Measurements from ENCODE around the gene TTC33.

Gene TTC33

DNA sequence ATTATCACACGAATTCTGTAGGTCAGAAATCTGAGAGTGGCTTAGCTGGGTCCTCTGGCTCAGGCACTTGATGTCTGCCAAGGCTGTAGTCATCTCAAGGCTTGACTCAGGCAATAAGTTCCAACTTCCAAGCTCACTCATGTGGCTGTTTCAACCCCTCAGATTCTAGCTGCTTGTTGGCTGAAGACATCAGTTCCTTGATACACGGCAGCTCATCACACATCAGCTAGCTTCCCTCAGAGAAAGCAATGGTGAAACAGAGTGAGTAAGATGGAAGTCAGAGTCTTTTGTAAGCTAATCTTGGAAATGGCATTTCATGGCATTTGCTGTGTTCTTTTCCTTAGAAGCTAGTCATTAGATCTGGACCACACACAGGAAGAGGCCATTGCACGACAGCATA is 280.2 kb downstream of the TTC33 start:
- DNase-seq: no peak

GRCh38 chr5:40474250-40474649 is 281.5 kb downstream of the TTC33 start:
- no peak for DNase-seq

DNA sequence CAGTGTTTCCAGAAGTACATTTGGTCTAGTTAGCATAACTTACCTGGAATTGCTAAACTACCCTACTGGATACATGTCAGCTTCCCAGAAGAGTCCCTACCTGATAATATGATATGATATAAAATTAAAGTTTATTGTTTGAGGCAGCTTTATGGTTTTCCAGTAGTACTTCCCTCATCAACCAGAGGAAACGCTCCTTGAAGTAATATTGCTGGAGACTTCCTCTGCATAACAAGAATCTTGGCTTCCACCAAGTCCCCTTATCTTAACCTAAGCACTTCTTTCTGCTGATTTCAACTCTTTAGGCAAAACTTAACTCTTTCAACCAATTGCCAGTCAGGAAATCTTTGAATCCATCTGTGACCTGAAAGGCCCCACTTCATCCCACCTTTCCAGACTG is 290.3 kb downstream of the TTC33 start:
- DNase-seq: no peak

DNA sequence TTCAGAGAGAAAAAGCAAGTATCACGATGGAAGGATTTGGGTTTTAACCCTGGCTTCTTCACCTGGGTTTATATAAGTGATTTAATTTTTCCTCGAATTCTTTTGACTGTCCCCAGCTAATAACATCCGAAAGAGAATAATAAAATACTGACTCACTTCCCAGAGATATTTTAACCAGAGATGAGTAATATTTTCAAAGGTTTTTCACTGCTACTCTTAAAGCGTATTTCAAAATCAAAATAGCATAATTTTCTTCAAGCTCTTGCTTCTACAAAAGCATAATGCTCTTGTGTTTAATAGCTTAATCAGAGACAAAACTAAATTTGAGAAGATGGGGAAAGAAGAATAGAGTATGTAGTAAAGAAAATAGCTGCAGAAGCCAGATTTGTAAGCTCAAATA is 291.2 kb downstream of the TTC33 start:
- no peak for DNase-seq

All from activated CD4-positive, alpha-beta T cell treated with anti-CD3 and anti-CD28 coated beads for 4 hours (primary cell).